RWPE2 (cell line): ENCODE data around the gene SH3D19.

Experiments
- ATAC-seq: fragments of 200-7000 bp; cut with Tn5 transposase; 3 replicates; pipeline ENCODE4 v1.9.1; 2021; ENCODE audit warnings: low read depth
- DNase-seq: peaks from one replicate; pipeline ENCODE4 v3.0.0-alpha.2; 2020; ENCODE audit warnings: low spot score
- H3K27ac ChIP-seq: fragments of 450-650 bp; 2 replicates; pipeline ENCODE4 v1.5.1; 2017; ENCODE audit warnings: mild to moderate bottlenecking; ENCODE audit not compliant: poor library complexity, severe bottlenecking
- H3K27me3 ChIP-seq: fragments of 250-450 bp; sonication (Bioruptor Pico); 2 replicates; pipeline ENCODE4 v1.5.1; 2021; ENCODE audit warnings: mild to moderate bottlenecking, moderate library complexity; ENCODE audit not compliant: insufficient read depth, poor library complexity, severe bottlenecking
- H3K36me3 ChIP-seq: fragments of 250-450 bp; sonication (Bioruptor Pico); 2 replicates; pipeline ENCODE4 v1.5.1; 2020; ENCODE audit warnings: low read depth, mild to moderate bottlenecking, moderate library complexity
- H3K4me1 ChIP-seq: fragments of 250-450 bp; sonication (Bioruptor Pico); 2 replicates; pipeline ENCODE4 v1.5.1; 2021; ENCODE audit warnings: mild to moderate bottlenecking, moderate library complexity; ENCODE audit not compliant: insufficient read depth, poor library complexity, severe bottlenecking
- H3K4me3 ChIP-seq: fragments of 250-450 bp; sonication (Bioruptor Pico); 2 replicates; pipeline ENCODE4 v1.5.1; 2021; ENCODE audit warnings: mild to moderate bottlenecking, moderate library complexity; ENCODE audit not compliant: severe bottlenecking
- H3K9me3 ChIP-seq: fragments of 250-450 bp; sonication (Bioruptor Pico); 2 replicates; pipeline ENCODE4 v1.5.1; 2021; ENCODE audit warnings: mild to moderate bottlenecking, moderate library complexity; ENCODE audit not compliant: severe bottlenecking
- TF ChIP-seq, protein P1 (sequence below): fragments of 450-650 bp; IDR thresholded peaks from one replicate; pipeline ENCODE4 v1.5.1; 2017; ENCODE audit warnings: mild to moderate bottlenecking, moderate library complexity; ENCODE audit not compliant: poor library complexity, severe bottlenecking

Gene SH3D19

GRCh38 chr4:151163855-151164254 is 161.6 kb downstream of the SH3D19 start:
- Histone ChIP-seq H3K4me1 (no peaks in the 10 kb centered on the region), H3K4me3 (no peak overlapping the region), H3K27me3 (no peaks in the 10 kb centered on the region), H3K27ac (no peak overlapping the region), H3K36me3 (peaks cover 23% of the 10 kb centered on the region), H3K9me3 (no peaks in the 10 kb centered on the region)
- ATAC-seq, result no peak
- DNase-seq, result no peak
- TF ChIP-seq, protein P1, sequence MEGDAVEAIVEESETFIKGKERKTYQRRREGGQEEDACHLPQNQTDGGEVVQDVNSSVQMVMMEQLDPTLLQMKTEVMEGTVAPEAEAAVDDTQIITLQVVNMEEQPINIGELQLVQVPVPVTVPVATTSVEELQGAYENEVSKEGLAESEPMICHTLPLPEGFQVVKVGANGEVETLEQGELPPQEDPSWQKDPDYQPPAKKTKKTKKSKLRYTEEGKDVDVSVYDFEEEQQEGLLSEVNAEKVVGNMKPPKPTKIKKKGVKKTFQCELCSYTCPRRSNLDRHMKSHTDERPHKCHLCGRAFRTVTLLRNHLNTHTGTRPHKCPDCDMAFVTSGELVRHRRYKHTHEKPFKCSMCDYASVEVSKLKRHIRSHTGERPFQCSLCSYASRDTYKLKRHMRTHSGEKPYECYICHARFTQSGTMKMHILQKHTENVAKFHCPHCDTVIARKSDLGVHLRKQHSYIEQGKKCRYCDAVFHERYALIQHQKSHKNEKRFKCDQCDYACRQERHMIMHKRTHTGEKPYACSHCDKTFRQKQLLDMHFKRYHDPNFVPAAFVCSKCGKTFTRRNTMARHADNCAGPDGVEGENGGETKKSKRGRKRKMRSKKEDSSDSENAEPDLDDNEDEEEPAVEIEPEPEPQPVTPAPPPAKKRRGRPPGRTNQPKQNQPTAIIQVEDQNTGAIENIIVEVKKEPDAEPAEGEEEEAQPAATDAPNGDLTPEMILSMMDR, result no peak

DNA sequence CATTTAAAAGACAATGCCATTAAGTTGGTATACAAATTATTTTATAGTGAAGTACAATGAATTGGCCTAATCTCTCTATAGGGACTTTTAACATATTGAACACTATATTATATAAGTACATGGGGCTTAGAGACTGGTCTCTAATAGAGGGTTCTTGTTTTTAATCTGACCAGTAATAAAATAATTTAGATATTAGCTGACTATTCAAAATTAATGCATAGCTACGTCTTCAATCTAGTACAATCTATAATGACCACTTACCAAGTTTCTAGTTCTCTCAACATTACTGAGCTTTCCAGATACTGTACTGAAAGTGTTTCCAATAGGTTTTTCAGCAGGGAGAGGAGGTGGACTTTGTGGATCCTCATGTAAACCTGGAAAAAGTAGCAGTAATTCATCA is 166.4 kb downstream of the SH3D19 start:
- peaks cover 36% of the 10 kb centered on the region for H3K36me3 ChIP-seq
- no peak for DNase-seq
- H3K27me3 ChIP-seq, result no peaks in the 10 kb centered on the region
- no peak overlapping the region for H3K4me3 ChIP-seq
- no peak overlapping the region for H3K27ac ChIP-seq
- no peaks in the 10 kb centered on the region for H3K9me3 ChIP-seq
- TF ChIP-seq, protein P1, result no peak
- no peak for ATAC-seq
- no peaks in the 10 kb centered on the region for H3K4me1 ChIP-seq

GRCh38 chr4:151157543-151157942 is 167.9 kb downstream of the SH3D19 start:
- TF ChIP-seq, protein P1, result no peak
- Histone ChIP-seq H3K27ac (no peak overlapping the region), H3K27me3 (no peaks in the 10 kb centered on the region), H3K4me1 (no peaks in the 10 kb centered on the region), H3K9me3 (no peaks in the 10 kb centered on the region), H3K36me3 (peaks cover 29% of the 10 kb centered on the region), H3K4me3 (no peak overlapping the region)
- ATAC-seq, result no peak
- DNase-seq, result no peak

DNA sequence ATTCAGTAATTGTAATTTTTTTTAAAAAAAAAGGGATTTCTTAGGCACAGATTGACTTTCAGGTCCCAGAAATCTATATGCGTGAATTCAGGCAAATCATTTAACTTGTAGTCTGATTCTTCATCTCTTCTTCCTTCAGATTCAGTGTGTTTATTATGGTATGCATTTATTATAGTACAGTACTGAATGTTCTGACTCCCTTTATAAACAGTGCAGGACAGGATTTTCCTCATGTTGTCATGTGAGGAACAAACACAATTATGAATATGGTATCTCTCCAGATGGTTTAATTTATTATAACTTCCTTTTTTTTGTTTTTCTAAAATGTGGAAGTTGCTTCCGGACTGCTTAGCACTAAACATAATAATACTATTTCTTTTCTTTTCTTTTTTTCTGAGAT is 171.8 kb downstream of the SH3D19 start:
- Histone ChIP-seq H3K4me3 (no peak overlapping the region), H3K27ac (no peak overlapping the region), H3K4me1 (no peaks in the 10 kb centered on the region), H3K36me3 (peaks cover 19% of the 10 kb centered on the region), H3K27me3 (no peaks in the 10 kb centered on the region), H3K9me3 (no peaks in the 10 kb centered on the region)
- TF ChIP-seq, protein P1, result no peak
- DNase-seq, result no peak
- no peak for ATAC-seq

- peaks cover 18% of the 10 kb centered on the region for H3K36me3 ChIP-seq
- no peak overlapping the region for H3K27ac ChIP-seq
- no peaks in the 10 kb centered on the region for H3K27me3 ChIP-seq
- TF ChIP-seq, protein P1, result no peak
- no peaks in the 10 kb centered on the region for H3K4me1 ChIP-seq
- no peak overlapping the region for H3K4me3 ChIP-seq
- no peaks in the 10 kb centered on the region for H3K9me3 ChIP-seq
- no peak for DNase-seq
- ATAC-seq, result no peak
These were observed 173.4 kb downstream of the SH3D19 start for GRCh38 chr4:151152028-151152427.
